Activated CD8-positive, alpha-beta T cell treated with anti-CD3 and anti-CD28 coated beads, Interleukin-2, amount 10 ng/mL, durations not matched to agents 7 days and 5 days (primary cell): ENCODE results near the gene DEAF1. TPM values are rescaled to one million over a fixed set of nuclear protein-coding genes. Genes with fewer than 3 reads are reported as not detected.

Source experiments
- ATAC-seq: fragments of 150-1000 bp; cut with Tn5 transposase; one replicate; pipeline ENCODE4 v1.10.0; 2021; ENCODE audit warnings: moderate library complexity
- CTCF ChIA-PET: fragments of 350-600 bp; sonication (Branson Sonifier 250); formaldehyde crosslinking; loops from one replicate; lab custom pipeline; 2021; ENCODE audit warnings: antibody characterized with exemption; lab: Charles Lee
- POLR2A ChIA-PET: fragments of 350-600 bp; sonication (Branson Sonifier 250); formaldehyde crosslinking; loops from one replicate; lab custom pipeline; 2021; ENCODE audit warnings: antibody characterized with exemption; lab: Charles Lee
- DNase-seq: peaks from one replicate; pipeline ENCODE4 v3.0.0-alpha.2; 2020
- H3K27ac Mint-ChIP-seq: one replicate; pipeline ENCODE4 v1.8.0; 2021; ENCODE audit warnings: mild to moderate bottlenecking, mixed read lengths
- H3K27me3 Mint-ChIP-seq: one replicate; pipeline ENCODE4 v1.8.0; 2021; ENCODE audit warnings: low read depth, mixed read lengths
- H3K36me3 Mint-ChIP-seq: one replicate; pipeline ENCODE4 v1.8.0; 2021; ENCODE audit warnings: low read depth, mixed read lengths
- H3K4me1 Mint-ChIP-seq: one replicate; pipeline ENCODE4 v1.8.0; 2021; ENCODE audit warnings: low read depth, mixed read lengths
- H3K4me3 Mint-ChIP-seq: one replicate; pipeline ENCODE4 v1.8.0; 2021; ENCODE audit warnings: mild to moderate bottlenecking, mixed read lengths
- H3K9me3 Mint-ChIP-seq: one replicate; pipeline ENCODE4 v1.8.0; 2022; ENCODE audit warnings: mixed read lengths; ENCODE audit not compliant: insufficient read depth
- total RNA-seq, 2 experiments: library from RNA; stranded (reverse); gene quantifications; one replicate each; pipeline ENCODE4 v1.2.3, GENCODE V29; 2021

The DEAF1 gene
- total RNA-seq, 2 experiments from 2014 or later: 34.1 to 36.7 TPM

DNA sequence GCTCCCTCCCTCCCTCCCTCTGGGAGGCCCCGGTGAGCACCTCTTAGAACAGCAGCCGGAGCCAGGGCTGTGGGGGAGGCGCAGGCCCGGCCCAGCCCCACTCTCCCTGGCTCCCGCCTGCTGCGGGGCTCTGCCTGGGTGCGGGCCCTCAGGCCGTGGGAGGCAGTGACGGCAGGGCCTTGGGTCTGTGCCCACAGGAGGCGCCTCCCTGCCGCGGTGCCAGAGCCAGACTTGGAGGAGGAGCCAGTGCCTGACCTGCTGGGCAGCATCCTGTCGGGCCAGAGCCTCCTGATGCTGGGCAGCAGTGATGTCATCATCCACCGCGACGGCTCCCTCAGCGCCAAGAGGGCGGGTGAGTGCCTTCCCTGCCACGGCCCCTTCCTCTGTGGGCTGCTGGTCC is 88.8 kb downstream of the DEAF1 start:
- CTCF ChIA-PET: no interaction called here
- no peaks in the 10 kb centered on the region for H3K9me3 Mint-ChIP-seq
- no peaks in the 10 kb centered on the region for H3K4me1 Mint-ChIP-seq
- H3K4me3 Mint-ChIP-seq: no peak overlapping the region
- ATAC-seq (no peak), DNase-seq (no peak)
- H3K27me3 Mint-ChIP-seq: no peaks in the 10 kb centered on the region
- peaks cover 46% of the 10 kb centered on the region for H3K36me3 Mint-ChIP-seq
- POLR2A ChIA-PET: no interaction called here
- H3K27ac Mint-ChIP-seq: no peak overlapping the region

DNA sequence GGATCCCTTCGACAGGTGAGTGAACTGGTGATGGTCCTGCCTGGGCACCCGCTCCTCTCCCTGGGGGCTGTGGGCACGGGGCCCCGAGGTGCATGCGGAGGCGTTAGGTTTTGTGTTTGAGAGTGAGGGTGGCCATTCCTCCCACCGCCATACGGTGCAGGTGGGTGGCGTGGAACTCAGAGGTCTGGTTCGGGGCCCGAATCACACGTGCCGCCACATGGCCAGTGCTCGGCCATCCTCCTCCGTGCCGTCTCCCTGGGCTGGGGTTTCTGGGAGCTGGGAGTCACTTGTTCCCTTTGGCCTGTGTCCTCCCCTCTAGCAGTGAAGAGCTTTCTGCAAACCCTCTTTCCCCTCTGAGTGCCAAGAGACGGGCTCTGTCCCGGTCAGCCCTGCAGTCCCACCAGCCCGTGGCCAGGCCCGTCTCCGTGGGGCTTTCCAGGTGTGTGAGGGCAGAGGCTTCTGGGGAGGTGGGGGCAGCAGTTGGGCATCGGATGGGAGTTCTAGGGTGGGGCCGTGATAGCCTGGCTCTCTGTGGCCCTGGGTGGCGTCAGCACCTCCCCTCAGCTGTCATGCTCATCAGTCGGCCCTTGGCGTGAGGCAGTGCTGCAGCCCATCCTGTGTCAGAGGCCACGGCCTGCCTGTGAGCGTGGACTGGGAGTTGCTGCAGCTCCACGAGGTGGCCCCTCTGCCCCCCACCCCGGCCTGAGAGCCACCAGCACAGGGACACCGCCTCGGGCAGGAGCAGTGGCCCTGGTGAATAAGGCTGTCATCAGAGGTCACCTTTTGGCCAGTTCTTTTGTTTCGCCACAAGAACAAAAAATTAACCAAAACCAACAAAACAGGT is 89.5 kb downstream of the DEAF1 start:
- ATAC-seq: no peak
- H3K4me3 Mint-ChIP-seq: no peak overlapping the region
- H3K9me3 Mint-ChIP-seq: no peaks in the 10 kb centered on the region
- H3K36me3 Mint-ChIP-seq: peaks cover 41% of the 10 kb centered on the region
- H3K27me3 Mint-ChIP-seq: no peaks in the 10 kb centered on the region
- no peaks in the 10 kb centered on the region for H3K4me1 Mint-ChIP-seq
- ChIA-PET CTCF (interaction anchor here (1.2 kb wide), 1 partner anchor 18 kb away, joined by 3 read pairs; no protein-coding TSS in a partner anchor), POLR2A (no interaction called here)
- H3K27ac Mint-ChIP-seq: no peak overlapping the region
- no peak for DNase-seq

DNA sequence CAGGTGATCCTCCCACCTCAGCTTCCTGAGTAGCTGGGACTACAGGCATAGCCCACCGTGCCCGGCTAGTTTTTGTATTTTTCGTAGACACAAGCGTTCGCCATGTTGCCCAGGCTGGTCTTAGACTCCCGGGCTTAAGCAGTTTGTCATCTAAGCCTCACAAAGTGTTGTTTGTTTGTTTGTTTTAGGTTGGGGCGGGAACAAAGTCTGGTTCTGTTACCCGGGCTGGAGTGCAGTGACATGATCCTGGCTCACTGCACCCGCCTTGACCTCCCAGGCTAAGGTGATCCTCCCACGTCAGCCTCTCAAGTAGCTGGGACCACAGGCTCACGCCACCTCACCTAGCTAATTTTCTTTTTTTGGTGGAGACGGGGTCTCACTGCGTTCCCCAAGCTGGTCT is 91.9 kb downstream of the DEAF1 start:
- no peaks in the 10 kb centered on the region for H3K9me3 Mint-ChIP-seq
- no peaks in the 10 kb centered on the region for H3K27me3 Mint-ChIP-seq
- ChIA-PET POLR2A (no interaction called here), CTCF (no interaction called here)
- ATAC-seq (no peak), DNase-seq (no peak)
- no peak overlapping the region for H3K4me3 Mint-ChIP-seq
- peaks cover 48% of the 10 kb centered on the region for H3K36me3 Mint-ChIP-seq
- H3K4me1 Mint-ChIP-seq: no peaks in the 10 kb centered on the region
- H3K27ac Mint-ChIP-seq: no peak overlapping the region

DNA sequence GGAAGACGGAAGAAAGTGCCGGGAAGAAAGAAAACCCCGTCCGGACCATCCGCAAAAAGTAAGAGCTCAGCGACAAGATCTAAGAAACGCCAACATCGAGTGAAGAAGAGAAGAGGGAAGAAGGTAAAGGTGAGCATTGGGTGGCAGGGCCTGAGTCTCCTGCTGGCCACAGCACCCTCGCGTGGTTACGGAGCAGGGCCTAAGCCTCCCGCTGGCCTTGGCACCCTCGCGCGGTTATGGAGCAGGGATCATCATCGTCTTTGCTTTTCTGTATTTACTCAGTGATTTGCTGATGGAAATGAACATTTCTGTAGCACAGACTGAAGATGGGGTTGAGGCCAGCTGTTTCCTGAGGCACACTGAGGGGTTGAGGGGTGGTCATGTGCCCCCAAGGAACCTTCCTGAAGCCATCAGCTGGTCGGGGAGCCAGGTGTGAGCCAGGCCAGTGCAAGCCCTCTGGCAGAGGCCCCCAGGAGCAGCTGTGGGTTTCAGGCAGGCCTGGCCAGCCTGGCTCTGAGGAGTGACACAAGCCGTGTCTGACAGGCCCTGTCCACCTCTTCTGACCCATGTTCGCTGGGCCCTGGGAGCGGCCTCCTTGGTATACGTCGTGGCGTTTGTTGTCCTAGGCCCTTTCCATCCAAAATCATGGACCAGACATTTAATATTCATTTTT is 93.3 kb downstream of the DEAF1 start:
- Mint-ChIP-seq H3K36me3 (peaks cover 46% of the 10 kb centered on the region), H3K27ac (no peak overlapping the region), H3K4me1 (peaks cover 6% of the 10 kb centered on the region), H3K9me3 (no peaks in the 10 kb centered on the region), H3K27me3 (no peaks in the 10 kb centered on the region), H3K4me3 (no peak overlapping the region)
- CTCF ChIA-PET: interaction anchor here (0.8 kb wide), 1 partner anchor 47 kb away, joined by 4 read pairs; no protein-coding TSS in a partner anchor
- DNase-seq: no peak
- ATAC-seq: no peak
- POLR2A ChIA-PET: no interaction called here

DNA sequence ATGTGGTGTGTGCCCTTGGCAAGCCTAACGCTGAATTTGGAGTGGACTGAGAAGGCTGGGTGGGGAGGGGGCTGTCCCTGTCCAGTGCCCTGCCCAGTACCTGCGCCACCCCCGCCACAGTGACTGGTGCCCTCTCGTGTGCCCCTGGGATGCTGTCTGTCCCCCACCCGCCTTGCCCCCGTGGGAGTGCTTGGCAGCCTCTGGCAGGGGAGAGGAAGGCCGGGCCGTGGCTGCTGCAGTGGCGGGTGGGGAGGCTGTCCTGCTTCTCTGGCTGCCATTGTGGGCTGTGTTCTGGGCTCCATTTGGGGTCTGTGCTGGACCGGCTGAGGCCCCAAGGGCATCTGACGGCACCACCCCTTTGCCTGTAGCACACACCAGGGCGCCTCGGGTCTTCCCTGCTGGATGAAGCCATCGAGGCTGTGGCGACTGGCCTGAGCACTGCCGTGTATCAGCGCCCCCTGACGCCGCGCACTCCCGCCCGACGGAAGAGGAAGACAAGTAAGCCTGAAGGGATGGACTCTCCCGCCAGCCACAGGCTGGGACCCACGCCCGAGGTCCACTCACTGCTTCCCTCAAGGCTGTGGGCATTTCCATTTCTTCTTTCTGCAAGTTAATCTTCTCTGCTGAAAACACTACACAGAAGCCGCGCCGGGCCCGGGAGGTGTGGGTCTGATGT is 96.9 kb downstream of the DEAF1 start:
- no peak overlapping the region for H3K27ac Mint-ChIP-seq
- no peak overlapping the region for H3K4me3 Mint-ChIP-seq
- no peak for DNase-seq
- peaks cover 26% of the 10 kb centered on the region for H3K4me1 Mint-ChIP-seq
- ATAC-seq: no peak
- H3K27me3 Mint-ChIP-seq: no peaks in the 10 kb centered on the region
- no peaks in the 10 kb centered on the region for H3K9me3 Mint-ChIP-seq
- H3K36me3 Mint-ChIP-seq: peaks cover 61% of the 10 kb centered on the region
- POLR2A ChIA-PET: no interaction called here
- CTCF ChIA-PET: no interaction called here

DNA sequence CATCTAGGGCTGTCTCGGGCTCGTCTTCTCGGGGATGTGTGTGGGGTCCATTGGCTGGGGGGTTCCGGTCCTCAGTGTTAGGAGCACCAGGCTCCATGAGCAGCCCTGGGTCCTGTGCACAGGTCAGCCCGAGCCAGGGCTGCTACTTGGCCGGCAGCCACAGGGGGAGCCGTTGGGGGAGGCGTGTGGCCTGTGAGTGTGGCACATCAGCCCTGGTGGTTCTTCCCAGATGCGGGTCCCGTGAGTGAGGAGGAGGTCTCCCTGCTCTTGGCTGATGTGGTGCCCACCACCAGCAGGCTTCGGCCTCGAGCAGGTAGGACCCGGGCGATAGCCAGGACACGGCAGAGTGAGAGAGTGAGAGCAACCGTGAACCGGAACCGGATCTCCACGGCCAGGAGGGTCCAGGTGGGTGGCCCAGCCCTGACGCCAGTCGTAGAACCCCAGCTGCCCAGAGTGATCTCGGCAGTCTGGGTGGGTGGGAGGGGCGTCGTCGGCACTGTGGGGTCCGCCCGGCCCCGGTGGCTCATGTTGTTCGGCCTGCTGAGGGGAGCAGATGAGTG is 97.8 kb downstream of the DEAF1 start:
- POLR2A ChIA-PET: no interaction called here
- CTCF ChIA-PET: no interaction called here
- DNase-seq: no peak
- Mint-ChIP-seq H3K36me3 (peaks cover 68% of the 10 kb centered on the region), H3K4me3 (no peak overlapping the region), H3K27me3 (no peaks in the 10 kb centered on the region), H3K4me1 (peaks cover 26% of the 10 kb centered on the region), H3K27ac (peak overlapping the region; percentile 57), H3K9me3 (no peaks in the 10 kb centered on the region)
- ATAC-seq: peak; percentile 25

DNA sequence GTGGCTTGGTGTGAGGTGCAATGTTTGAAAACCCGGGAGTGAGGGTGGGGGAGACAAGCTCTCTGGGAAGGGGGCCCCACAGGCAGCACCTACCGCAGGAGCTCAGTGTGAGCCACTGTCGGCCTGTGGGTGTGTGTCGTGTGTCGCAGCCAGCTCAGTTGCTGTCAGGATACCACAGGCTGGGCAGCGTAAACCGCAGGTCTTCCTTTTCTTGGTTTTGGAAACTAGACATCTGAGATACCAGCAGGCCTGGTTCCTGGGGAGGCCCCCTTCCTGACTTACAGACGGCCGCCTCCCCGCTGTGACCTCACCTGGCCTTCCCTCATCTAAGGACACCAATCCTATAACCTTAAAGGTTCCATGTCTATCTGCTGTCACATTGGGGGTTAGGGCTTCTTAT is 98.6 kb downstream of the DEAF1 start:
- Mint-ChIP-seq H3K4me1 (peaks cover 26% of the 10 kb centered on the region), H3K4me3 (peak overlapping the region; percentile 18), H3K36me3 (peaks cover 66% of the 10 kb centered on the region), H3K27ac (peak overlapping the region; percentile 68), H3K9me3 (no peaks in the 10 kb centered on the region), H3K27me3 (no peaks in the 10 kb centered on the region)
- DNase-seq: peak; percentile 49
- ChIA-PET CTCF (no interaction called here), POLR2A (interaction anchor here (1.0 kb wide), 1 partner anchor 16 kb away, joined by 3 read pairs; no protein-coding TSS in a partner anchor)
- peak; percentile 33 for ATAC-seq

DNA sequence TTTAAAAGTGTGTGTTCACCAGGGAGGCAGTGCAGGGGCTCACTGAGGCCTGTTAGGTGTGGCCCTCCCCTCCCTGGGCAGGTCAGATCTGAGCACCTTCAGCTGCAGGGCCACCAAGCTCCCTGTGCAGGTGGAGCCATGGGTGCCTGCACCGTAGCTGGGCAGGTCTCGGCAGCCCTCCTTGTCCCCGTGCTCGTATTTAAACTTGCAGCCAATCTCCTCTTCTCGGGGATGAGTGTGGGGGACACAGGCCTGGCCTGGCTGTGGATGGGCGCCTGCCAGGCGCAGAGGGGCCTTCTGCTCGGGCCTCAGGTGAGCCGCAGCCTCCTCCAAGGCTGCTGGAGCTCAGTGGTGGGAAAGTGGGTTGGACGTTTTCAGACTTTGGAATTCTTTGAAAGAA is 99.6 kb downstream of the DEAF1 start:
- CTCF ChIA-PET: no interaction called here
- POLR2A ChIA-PET: no interaction called here
- DNase-seq: no peak
- no peak for ATAC-seq
- Mint-ChIP-seq H3K36me3 (peaks cover 72% of the 10 kb centered on the region), H3K9me3 (no peaks in the 10 kb centered on the region), H3K4me1 (peaks cover 26% of the 10 kb centered on the region), H3K4me3 (no peak overlapping the region), H3K27me3 (no peaks in the 10 kb centered on the region), H3K27ac (peak overlapping the region; percentile 34)

Other genes starting within 250 kb of the DEAF1 start
- gene PTDSS2, start 244.9 kb downstream of the DEAF1 start, total RNA-seq: 10 to 100 TPM; 24.6 to 26.1 TPM
- gene RNH1, start 188.0 kb downstream of the DEAF1 start, total RNA-seq: 100 to 1,000 TPM; 104 to 105 TPM
- gene HRAS, start 159.6 kb downstream of the DEAF1 start, total RNA-seq: 10 to 100 TPM; 58.7 to 68.9 TPM
- 1 to 10 TPM; 1.9 to 2.2 TPM for gene LRRC56, start 157.7 kb downstream of the DEAF1 start, total RNA-seq
- gene LMNTD2, start 134.5 kb downstream of the DEAF1 start, total RNA-seq: under 1 TPM; 0.34 to 0.81 TPM
- 10 to 100 TPM; 32.2 to 36.1 TPM for gene RASSF7, start 134.3 kb downstream of the DEAF1 start, total RNA-seq
- 10 to 100 TPM; 53.7 to 58.1 TPM for gene PHRF1, start 118.8 kb downstream of the DEAF1 start, total RNA-seq
- 100 to 1,000 TPM; 120 to 136 TPM for gene IRF7, start 79.3 kb downstream of the DEAF1 start, total RNA-seq
- gene CDHR5, start 70.3 kb downstream of the DEAF1 start, total RNA-seq: not detected
- not detected for gene SCT, start 68.0 kb downstream of the DEAF1 start, total RNA-seq
- gene DRD4, start 58.0 kb downstream of the DEAF1 start, total RNA-seq: under 1 TPM; 0.42 to 0.76 TPM
- gene TMEM80, start 594 bp upstream of the DEAF1 start, total RNA-seq: 10 to 100 TPM; 27.1 to 29.8 TPM
- 10 to 100 TPM; 13.9 to 15.0 TPM for gene EPS8L2, start 11.0 kb upstream of the DEAF1 start, total RNA-seq
- gene TALDO1, start 52.2 kb upstream of the DEAF1 start, total RNA-seq: 100 to 1,000 TPM; 278 to 289 TPM
- 10 to 100 TPM; 52.1 to 63.2 TPM for gene GATD1, start 82.3 kb upstream of the DEAF1 start, total RNA-seq
- 1 to 10 TPM in 1 of 2 experiments, under 1 TPM in 1; 0.61 to 1.9 TPM for gene CEND1, start 94.9 kb upstream of the DEAF1 start, total RNA-seq
- 10 to 100 TPM; 51.2 to 56.4 TPM for gene SLC25A22, start 103.1 kb upstream of the DEAF1 start, total RNA-seq
- gene PIDD1, start 110.0 kb upstream of the DEAF1 start, total RNA-seq: 10 to 100 TPM; 59.3 to 60.5 TPM
- 1,000 to 10,000 TPM; 2,268 to 2,338 TPM for gene RPLP2, start 114.7 kb upstream of the DEAF1 start, total RNA-seq
- gene PNPLA2, start 123.7 kb upstream of the DEAF1 start, total RNA-seq: 10 to 100 TPM; 67.3 to 76.6 TPM
- gene CRACR2B, start 132.7 kb upstream of the DEAF1 start, total RNA-seq: 10 to 100 TPM; 17.2 to 18.7 TPM
- 10 to 100 TPM; 27.0 to 29.7 TPM for gene CD151, start 137.7 kb upstream of the DEAF1 start, total RNA-seq
- gene POLR2L, start 147.3 kb upstream of the DEAF1 start, total RNA-seq: 100 to 1,000 TPM; 127 to 140 TPM
- 10 to 100 TPM; 20.0 to 21.7 TPM for gene TSPAN4, start 147.6 kb upstream of the DEAF1 start, total RNA-seq
- gene CHID1, start 215.6 kb upstream of the DEAF1 start, total RNA-seq: 10 to 100 TPM; 46.1 to 48.4 TPM
- 10 to 100 TPM; 40.1 to 54.0 TPM for gene AP2A2, start 230.6 kb upstream of the DEAF1 start, total RNA-seq